MM.1S (cell line): ENCODE measurements around the gene LCNL1.

Source experiments
- CTCF ChIP-seq: fragments of 300-600 bp; sonication (generic); IDR thresholded peaks from 2 replicates; pipeline ENCODE4 v1.5.1; 2016; ENCODE audit warnings: antibody characterized with exemption, low read length, mixed read lengths
- EZH2 ChIP-seq: fragments of 300-600 bp; sonication (generic); optimal IDR thresholded peaks from 2 replicates; pipeline ENCODE3; 2017; ENCODE audit warnings: low read depth, mild to moderate bottlenecking, antibody characterized with exemption, low read length, mixed read lengths

- TF ChIP-seq CTCF: no peak
- TF ChIP-seq EZH2: no peak
These were observed 8.9 kb upstream of the LCNL1 start for GRCh38 chr9:136973618-136974617.
